HG03108 (cell line): ENCODE data around the gene ASTN2.

Source experiments
- ATAC-seq: cut with Tn5 transposase; IDR thresholded peaks from one replicate; pipeline ENCODE4 v1.9.1; 2021; ENCODE audit warnings: moderate library complexity; ENCODE audit not compliant: unreplicated experiment

The ASTN2 gene

GRCh38 chr9:117368684-117369230, 46.1 kb downstream of the ASTN2 start:
- ATAC-seq: no peak

GRCh38 chr9:117365438-117365837, 49.4 kb downstream of the ASTN2 start:
- no peak for ATAC-seq

- ATAC-seq: no peak
Measured at GRCh38 chr9:117363006-117363405, 51.9 kb downstream of the ASTN2 start.

- ATAC-seq: no peak
Measured at GRCh38 chr9:117359910-117360309, 54.9 kb downstream of the ASTN2 start.

- no peak for ATAC-seq
Measured at GRCh38 chr9:117355542-117355941, 59.3 kb downstream of the ASTN2 start.

- no peak for ATAC-seq
Measured at GRCh38 chr9:117354997-117355396, 59.9 kb downstream of the ASTN2 start.

GRCh38 chr9:117354244-117354847, 60.5 kb downstream of the ASTN2 start:
- ATAC-seq: no peak

- ATAC-seq: no peak
Measured at GRCh38 chr9:117344892-117345660, 69.8 kb downstream of the ASTN2 start.

GRCh38 chr9:117343427-117343826, 71.4 kb downstream of the ASTN2 start:
- no peak for ATAC-seq

- ATAC-seq: no peak
Measured at GRCh38 chr9:117341151-117341550, 73.7 kb downstream of the ASTN2 start.

- ATAC-seq: no peak
Measured at GRCh38 chr9:117340422-117340821, 74.4 kb downstream of the ASTN2 start.

- ATAC-seq: no peak
Measured at GRCh38 chr9:117335837-117336433, 78.9 kb downstream of the ASTN2 start.

- no peak for ATAC-seq
Measured at GRCh38 chr9:117334101-117334500, 80.8 kb downstream of the ASTN2 start.

GRCh38 chr9:117325831-117326230, 89.0 kb downstream of the ASTN2 start:
- ATAC-seq: no peak

- no peak for ATAC-seq
Measured at GRCh38 chr9:117325110-117325731, 89.6 kb downstream of the ASTN2 start.

- no peak for ATAC-seq
Measured at GRCh38 chr9:117323390-117323789, 91.5 kb downstream of the ASTN2 start.

GRCh38 chr9:117317192-117317591, 97.7 kb downstream of the ASTN2 start:
- no peak for ATAC-seq

- ATAC-seq: no peak
Measured at GRCh38 chr9:117315236-117315635, 99.6 kb downstream of the ASTN2 start.

- ATAC-seq: no peak
Measured at GRCh38 chr9:117313989-117314388, 100.9 kb downstream of the ASTN2 start.

- no peak for ATAC-seq
Measured at GRCh38 chr9:117307701-117308100, 107.2 kb downstream of the ASTN2 start.

GRCh38 chr9:117306032-117306431, 108.8 kb downstream of the ASTN2 start:
- ATAC-seq: no peak
